SU-DHL-6 (cell line): ENCODE data around the gene DSCAML1.

ENCODE experiments used
- H2AFZ ChIP-seq: fragments of 200-600 bp; sonication (generic); 2 replicates; pipeline ENCODE4 v1.6.1; 2014; ENCODE audit warnings: low read depth, mild to moderate bottlenecking, moderate library complexity, mixed read lengths, antibody characterized with exemption, low read length; ENCODE audit not compliant: severe bottlenecking
- H3F3A ChIP-seq: fragments of 200-600 bp; shearing (Covaris generic); 2 replicates; pipeline ENCODE4 v1.6.0; 2016; ENCODE audit warnings: antibody characterized with exemption, mild to moderate bottlenecking; ENCODE audit not compliant: insufficient read depth
- H3K27ac ChIP-seq: fragments of 200-600 bp; sonication (generic); 2 replicates; pipeline ENCODE4 v1.5.1; 2016; ENCODE audit warnings: low read depth, mild to moderate bottlenecking, low read length, moderate library complexity, mixed read lengths
- H3K27me3 ChIP-seq: fragments of 200-600 bp; sonication (generic), shearing (Covaris generic); 2 replicates; pipeline ENCODE4 v1.6.0; 2014; ENCODE audit warnings: mild to moderate bottlenecking, low read length
- H3K36me3 ChIP-seq: fragments of 200-600 bp; sonication (generic); 2 replicates; pipeline ENCODE4 v1.6.1; 2014; ENCODE audit warnings: mild to moderate bottlenecking, low read length, mixed read lengths
- H3K4me2 ChIP-seq: fragments of 300-600, 200-600 bp; shearing (Covaris generic), sonication (generic); 2 replicates; pipeline ENCODE4 v1.6.0; 2014; ENCODE audit warnings: low read length, low read depth, mild to moderate bottlenecking; ENCODE audit not compliant: poor library complexity, severe bottlenecking
- H3K4me3 ChIP-seq: fragments of 200-600 bp; sonication (generic); 2 replicates; pipeline ENCODE4 v1.5.1; 2014; ENCODE audit warnings: antibody characterized with exemption, low read length, mild to moderate bottlenecking, mixed read lengths; ENCODE audit not compliant: insufficient read depth, poor library complexity, severe bottlenecking
- H3K79me2 ChIP-seq: fragments of 200-600 bp; sonication (generic); 2 replicates; pipeline ENCODE4 v1.6.1; 2014; ENCODE audit warnings: mild to moderate bottlenecking, low read length, moderate library complexity; ENCODE audit not compliant: insufficient read depth
- H3K9ac ChIP-seq: fragments of 200-600 bp; sonication (generic); 2 replicates; pipeline ENCODE4 v1.7.0; 2014; ENCODE audit warnings: mild to moderate bottlenecking, low read length
- H3K9me2 ChIP-seq: fragments of 200-600 bp; sonication (generic); replicated peaks from 2 replicates; pipeline ENCODE4 v1.6.1; 2014; ENCODE audit warnings: low read length; ENCODE audit not compliant: insufficient read depth
- H3K9me3 ChIP-seq: fragments of 200-600 bp; sonication (generic); 2 replicates; pipeline ENCODE4 v1.6.1; 2014; ENCODE audit warnings: low read length, mixed read lengths; ENCODE audit not compliant: insufficient read depth
- H4K20me1 ChIP-seq: fragments of 200-600 bp; sonication (generic); 2 replicates; pipeline ENCODE4 v1.6.1; 2014; ENCODE audit warnings: low read depth, mild to moderate bottlenecking, antibody characterized with exemption, low read length, moderate library complexity, mixed read lengths
- EZH2phosphoT487 ChIP-seq: fragments of 200-600 bp; sonication (generic), shearing (Covaris generic); conservative IDR thresholded peaks from 2 replicates; pipeline ENCODE4 v1.6.1; 2018; ENCODE audit warnings: mild to moderate bottlenecking, antibody characterized with exemption, low read length, moderate library complexity, mixed read lengths
- TF ChIP-seq, protein P1 (sequence below): fragments of 200-600 bp; sonication (generic); IDR thresholded peaks from one replicate; pipeline ENCODE4 v1.5.1; 2017; ENCODE audit warnings: antibody characterized with exemption, mild to moderate bottlenecking, low read length, moderate library complexity; ENCODE audit not compliant: insufficient read depth, poor library complexity, severe bottlenecking

Gene DSCAML1

DNA sequence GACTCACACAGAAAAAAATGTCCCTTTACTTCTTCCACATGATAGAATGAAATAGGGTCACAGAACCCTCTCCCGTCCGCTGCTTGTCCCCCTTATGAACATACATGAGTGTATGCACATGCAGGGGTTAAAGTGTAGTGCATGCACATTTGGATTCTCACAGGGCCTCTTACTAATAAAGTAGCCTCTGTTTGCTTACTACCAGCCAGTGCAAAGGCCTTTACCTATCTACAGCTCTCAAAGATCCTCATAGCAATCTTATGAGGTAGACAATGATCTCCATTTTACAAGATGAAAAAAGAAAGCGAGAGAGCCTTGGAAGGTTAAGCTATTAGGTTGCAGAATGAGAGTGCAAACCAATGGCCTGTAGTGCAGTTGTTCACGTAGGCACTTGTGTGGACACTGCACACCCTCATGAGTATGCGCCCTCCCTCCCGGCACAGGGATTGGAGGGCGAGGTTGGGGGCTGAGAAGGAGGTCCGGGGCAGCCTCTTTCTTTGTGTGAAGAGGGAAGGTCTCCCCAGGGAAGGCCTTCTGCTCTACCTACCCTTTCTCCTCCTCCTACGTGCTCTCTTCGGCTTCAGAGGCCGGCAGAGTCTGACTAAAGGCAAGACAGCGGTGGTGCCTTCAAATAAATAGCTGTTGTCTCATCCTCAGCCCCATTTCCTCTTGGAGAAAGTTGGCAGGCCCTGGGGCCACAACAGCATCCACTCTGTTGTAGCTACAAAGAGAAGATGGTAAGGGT is 378.1 kb downstream of the DSCAML1 start:
- no peak overlapping the region for H3K4me3 ChIP-seq
- H3F3A ChIP-seq, result no peaks in the 10 kb centered on the region
- no peak overlapping the region for H3K4me2 ChIP-seq
- H4K20me1 ChIP-seq, result no peaks in the 10 kb centered on the region
- H3K9me2 ChIP-seq, result no peaks in the 10 kb centered on the region
- H3K36me3 ChIP-seq, result no peaks in the 10 kb centered on the region
- TF ChIP-seq, protein P1, sequence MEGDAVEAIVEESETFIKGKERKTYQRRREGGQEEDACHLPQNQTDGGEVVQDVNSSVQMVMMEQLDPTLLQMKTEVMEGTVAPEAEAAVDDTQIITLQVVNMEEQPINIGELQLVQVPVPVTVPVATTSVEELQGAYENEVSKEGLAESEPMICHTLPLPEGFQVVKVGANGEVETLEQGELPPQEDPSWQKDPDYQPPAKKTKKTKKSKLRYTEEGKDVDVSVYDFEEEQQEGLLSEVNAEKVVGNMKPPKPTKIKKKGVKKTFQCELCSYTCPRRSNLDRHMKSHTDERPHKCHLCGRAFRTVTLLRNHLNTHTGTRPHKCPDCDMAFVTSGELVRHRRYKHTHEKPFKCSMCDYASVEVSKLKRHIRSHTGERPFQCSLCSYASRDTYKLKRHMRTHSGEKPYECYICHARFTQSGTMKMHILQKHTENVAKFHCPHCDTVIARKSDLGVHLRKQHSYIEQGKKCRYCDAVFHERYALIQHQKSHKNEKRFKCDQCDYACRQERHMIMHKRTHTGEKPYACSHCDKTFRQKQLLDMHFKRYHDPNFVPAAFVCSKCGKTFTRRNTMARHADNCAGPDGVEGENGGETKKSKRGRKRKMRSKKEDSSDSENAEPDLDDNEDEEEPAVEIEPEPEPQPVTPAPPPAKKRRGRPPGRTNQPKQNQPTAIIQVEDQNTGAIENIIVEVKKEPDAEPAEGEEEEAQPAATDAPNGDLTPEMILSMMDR, result no peak
- TF ChIP-seq EZH2phosphoT487, result no peak
- H2AFZ ChIP-seq, result no peak overlapping the region
- no peaks in the 10 kb centered on the region for H3K9me3 ChIP-seq
- no peak overlapping the region for H3K9ac ChIP-seq
- no peaks in the 10 kb centered on the region for H3K79me2 ChIP-seq
- H3K27ac ChIP-seq, result no peak overlapping the region
- H3K27me3 ChIP-seq, result no peaks in the 10 kb centered on the region

DNA sequence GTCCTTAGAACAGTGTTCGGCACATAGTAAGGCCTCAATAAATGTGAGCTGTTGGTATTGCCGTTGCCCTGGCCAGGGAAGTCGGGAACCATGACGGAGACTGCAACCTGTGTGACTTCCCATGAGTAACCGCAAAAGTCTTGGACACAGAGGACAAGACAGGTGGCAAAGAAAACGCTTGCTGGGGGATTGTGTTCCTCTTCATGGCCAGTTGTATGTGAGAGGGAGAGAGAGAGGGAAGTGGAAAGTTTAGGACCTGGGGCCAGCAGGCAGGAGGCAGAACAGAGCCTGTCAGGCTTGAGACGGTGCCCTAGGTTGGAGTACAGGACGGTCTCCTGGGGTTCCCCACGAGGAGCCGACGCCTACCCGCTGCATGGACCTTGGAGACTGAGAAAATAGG is 379.2 kb downstream of the DSCAML1 start:
- no peaks in the 10 kb centered on the region for H3K27me3 ChIP-seq
- TF ChIP-seq EZH2phosphoT487, result no peak
- TF ChIP-seq, protein P1, result no peak
- no peaks in the 10 kb centered on the region for H3K79me2 ChIP-seq

DNA sequence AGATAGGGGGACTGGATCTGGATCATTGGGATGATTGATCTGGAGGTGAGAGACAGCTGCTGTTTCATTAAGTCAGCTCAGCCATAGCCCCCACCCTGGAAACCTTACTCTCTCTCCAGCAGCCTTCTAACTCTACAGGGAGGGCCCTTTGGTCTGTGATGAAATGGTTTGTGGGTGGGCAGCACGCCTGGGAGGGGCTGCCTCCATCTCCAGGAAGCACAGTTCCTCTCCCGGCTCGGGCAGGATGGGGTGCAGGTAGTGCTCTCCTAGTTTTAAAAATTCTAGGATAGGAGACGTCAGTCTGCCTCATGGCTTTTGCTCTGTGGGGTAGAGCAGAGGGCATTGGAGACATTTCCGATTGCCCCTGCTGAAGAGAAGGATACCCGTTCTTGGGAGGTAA is 379.7 kb downstream of the DSCAML1 start:
- H4K20me1 ChIP-seq, result no peaks in the 10 kb centered on the region
- H2AFZ ChIP-seq, result no peak overlapping the region
- no peak overlapping the region for H3K4me3 ChIP-seq
- H3F3A ChIP-seq, result no peaks in the 10 kb centered on the region
- no peaks in the 10 kb centered on the region for H3K36me3 ChIP-seq
- H3K27ac ChIP-seq, result no peak overlapping the region
- no peaks in the 10 kb centered on the region for H3K9me2 ChIP-seq
- no peak overlapping the region for H3K4me2 ChIP-seq
- no peak for TF ChIP-seq EZH2phosphoT487
- TF ChIP-seq, protein P1, result no peak
- no peaks in the 10 kb centered on the region for H3K9me3 ChIP-seq
- H3K27me3 ChIP-seq, result no peaks in the 10 kb centered on the region
- no peaks in the 10 kb centered on the region for H3K79me2 ChIP-seq
- H3K9ac ChIP-seq, result no peak overlapping the region

More for the DNA sequence above, 379.2 kb downstream of the DSCAML1 start:
- no peaks in the 10 kb centered on the region for H3K9me2 ChIP-seq
- no peak overlapping the region for H3K27ac ChIP-seq
- no peak overlapping the region for H3K4me2 ChIP-seq
- no peak overlapping the region for H2AFZ ChIP-seq
- H3K9me3 ChIP-seq, result no peaks in the 10 kb centered on the region
- no peaks in the 10 kb centered on the region for H4K20me1 ChIP-seq
- no peaks in the 10 kb centered on the region for H3K36me3 ChIP-seq
- H3F3A ChIP-seq, result no peaks in the 10 kb centered on the region
- no peak overlapping the region for H3K4me3 ChIP-seq
- no peak overlapping the region for H3K9ac ChIP-seq
